SK-N-SH treated with all-trans-retinoic acid at 6 μM for 48 hours (cell line): ENCODE data around the gene LINC00632.

Experiments used
- ARNTL ChIP-seq: fragments of 450-650 bp; formaldehyde crosslinking; IDR thresholded peaks from 2 replicates; pipeline ENCODE4 v1.5.0; 2020; ENCODE audit warnings: low read depth, mild to moderate bottlenecking, moderate library complexity, borderline replicate concordance
- CSDC2 ChIP-seq: fragments of 250-450 bp; sonication (Bioruptor Pico); IDR thresholded peaks from 2 replicates; pipeline ENCODE4 v1.5.0; 2020; ENCODE audit warnings: mild to moderate bottlenecking, moderate library complexity
- CSRNP3 ChIP-seq: fragments of 250-450 bp; sonication (Bioruptor Pico); IDR thresholded peaks from 2 replicates; pipeline ENCODE4 v1.5.1; 2021; ENCODE audit warnings: mild to moderate bottlenecking, moderate library complexity
- ESRRG ChIP-seq: fragments of 250-450 bp; sonication (Bioruptor Pico); IDR thresholded peaks from 2 replicates; pipeline ENCODE4 v1.6.1; 2021; ENCODE audit warnings: mild to moderate bottlenecking
- GLIS3 ChIP-seq: fragments of 250-450 bp; sonication (Bioruptor Pico); IDR thresholded peaks from 2 replicates; pipeline ENCODE4 v1.5.0; 2020; ENCODE audit warnings: mild to moderate bottlenecking, moderate library complexity
- ISL1 ChIP-seq: fragments of 250-450 bp; sonication (Bioruptor Pico); IDR thresholded peaks from 2 replicates; pipeline ENCODE4 v2.1.2; 2022; ENCODE audit warnings: mild to moderate bottlenecking, moderate library complexity
- OSR1 ChIP-seq: fragments of 250-450 bp; sonication (Bioruptor Pico); IDR thresholded peaks from 2 replicates; pipeline ENCODE4 v1.8.0; 2022; ENCODE audit warnings: moderate library complexity, mild to moderate bottlenecking, inconsistent platforms
- POU6F1 ChIP-seq: fragments of 250-450 bp; sonication (Bioruptor Pico); IDR thresholded peaks from 2 replicates; pipeline ENCODE4 v1.8.0; 2021; ENCODE audit warnings: low read depth, mild to moderate bottlenecking, moderate library complexity, borderline replicate concordance
- RARB ChIP-seq: fragments of 250-450 bp; sonication (Bioruptor Pico); IDR thresholded peaks from 2 replicates; pipeline ENCODE4 v1.8.0; 2021; ENCODE audit warnings: mild to moderate bottlenecking, moderate library complexity
- SNAI2 ChIP-seq: fragments of 250-450 bp; sonication (Bioruptor Pico); IDR thresholded peaks from 2 replicates; pipeline ENCODE4 v1.5.0; 2020; ENCODE audit warnings: mild to moderate bottlenecking, moderate library complexity
- TOX ChIP-seq: fragments of 250-450 bp; sonication (Bioruptor Pico); IDR thresholded peaks from 2 replicates; pipeline ENCODE4 v1.8.0; 2021; ENCODE audit warnings: mild to moderate bottlenecking, moderate library complexity, borderline replicate concordance
- ZFP3 ChIP-seq: fragments of 250-450 bp; sonication (Bioruptor Pico); IDR thresholded peaks from 2 replicates; pipeline ENCODE4 v1.5.0; 2020; ENCODE audit warnings: mild to moderate bottlenecking, moderate library complexity
- ZNF70 ChIP-seq: fragments of 450-650 bp; formaldehyde crosslinking; IDR thresholded peaks from 2 replicates; pipeline ENCODE4 v1.5.0; 2020; ENCODE audit warnings: mild to moderate bottlenecking, moderate library complexity
- ZNF8 ChIP-seq: fragments of 450-650 bp; formaldehyde crosslinking; IDR thresholded peaks from 2 replicates; pipeline ENCODE4 v1.5.0; 2020; ENCODE audit warnings: mild to moderate bottlenecking, moderate library complexity

GRCh38 chrX:140723121-140723715 lies 13.7 kb downstream of the LINC00632 start:
- TF ChIP-seq ZNF8 (CRISPR knock-in tag): no peak
- TF ChIP-seq ESRRG (CRISPR knock-in tag): no peak
- no peak for TF ChIP-seq CSDC2
- no peak for TF ChIP-seq OSR1 (CRISPR knock-in tag)
- no peak for TF ChIP-seq SNAI2 (CRISPR knock-in tag)
- TF ChIP-seq TOX (CRISPR knock-in tag): no peak
- no peak for TF ChIP-seq POU6F1 (CRISPR knock-in tag)
- TF ChIP-seq ZFP3 (CRISPR knock-in tag): no peak
- no peak for TF ChIP-seq ZNF70 (CRISPR knock-in tag)
- TF ChIP-seq RARB (CRISPR knock-in tag): no peak
- TF ChIP-seq ISL1: no peak
- no peak for TF ChIP-seq CSRNP3 (CRISPR knock-in tag)
- no peak for TF ChIP-seq ARNTL (CRISPR knock-in tag)
- no peak for TF ChIP-seq GLIS3 (CRISPR knock-in tag)
